Adrenal gland (tissue), 5 donors: Measurements from ENCODE around the gene ARL15.

Source experiments
- POLR2A ChIP-seq, 2 donors: fragments of 450-650 bp; IDR thresholded peaks; one replicate each; pipeline ENCODE4 v1.6.1; 2017; ENCODE audit warnings: antibody characterized with exemption in 2 of 2, mild to moderate bottlenecking in 2 of 2, moderate library complexity in 1 of 2
- TF ChIP-seq, protein P1 (sequence below), 6 experiments: fragments of 450-650 bp in 4 of 6; fragments of 200-600 bp in 2 of 6; sonication (generic) in 1 of 6; IDR thresholded peaks; 1 replicate in 5 of 6; 2 replicates in 1 of 6; pipeline versions ENCODE4 v1.5.1 to v1.8.0; 2016 to 2021; ENCODE audit warnings: antibody characterized with exemption in 6 of 6, mild to moderate bottlenecking in 2 of 6, moderate library complexity in 1 of 6
- donor health status: DM: no; HTN: no; CAD: no.

DNA sequence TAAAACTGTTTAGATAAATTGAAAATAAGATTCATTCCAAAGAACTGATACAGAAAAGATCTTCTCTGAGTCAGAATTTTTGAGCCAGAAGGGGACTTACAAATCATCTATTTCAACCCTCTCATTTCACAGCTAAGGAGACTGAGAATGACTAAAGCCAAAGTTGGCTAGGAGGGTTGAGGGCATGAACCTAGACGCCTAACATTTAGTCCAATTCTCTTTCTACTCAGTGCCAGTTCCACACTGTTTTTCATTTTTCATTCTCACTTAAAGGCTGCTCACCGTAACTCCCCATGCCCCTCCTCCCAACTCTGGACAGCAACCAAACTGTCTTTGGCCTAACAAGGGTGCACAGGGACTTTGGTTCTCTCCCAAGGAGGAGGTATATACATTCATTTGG, 386.0 kb downstream of the ARL15 start:
- TF ChIP-seq, protein P1, sequence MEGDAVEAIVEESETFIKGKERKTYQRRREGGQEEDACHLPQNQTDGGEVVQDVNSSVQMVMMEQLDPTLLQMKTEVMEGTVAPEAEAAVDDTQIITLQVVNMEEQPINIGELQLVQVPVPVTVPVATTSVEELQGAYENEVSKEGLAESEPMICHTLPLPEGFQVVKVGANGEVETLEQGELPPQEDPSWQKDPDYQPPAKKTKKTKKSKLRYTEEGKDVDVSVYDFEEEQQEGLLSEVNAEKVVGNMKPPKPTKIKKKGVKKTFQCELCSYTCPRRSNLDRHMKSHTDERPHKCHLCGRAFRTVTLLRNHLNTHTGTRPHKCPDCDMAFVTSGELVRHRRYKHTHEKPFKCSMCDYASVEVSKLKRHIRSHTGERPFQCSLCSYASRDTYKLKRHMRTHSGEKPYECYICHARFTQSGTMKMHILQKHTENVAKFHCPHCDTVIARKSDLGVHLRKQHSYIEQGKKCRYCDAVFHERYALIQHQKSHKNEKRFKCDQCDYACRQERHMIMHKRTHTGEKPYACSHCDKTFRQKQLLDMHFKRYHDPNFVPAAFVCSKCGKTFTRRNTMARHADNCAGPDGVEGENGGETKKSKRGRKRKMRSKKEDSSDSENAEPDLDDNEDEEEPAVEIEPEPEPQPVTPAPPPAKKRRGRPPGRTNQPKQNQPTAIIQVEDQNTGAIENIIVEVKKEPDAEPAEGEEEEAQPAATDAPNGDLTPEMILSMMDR (IDR thresholded peaks at IDR 0.05): no peak
- TF ChIP-seq POLR2A (IDR thresholded peaks at IDR 0.05): no peak
